Heart right ventricle (tissue), 16 donors: Measurements from ENCODE around the gene MIGA1. TPM values are rescaled to one million over a fixed set of nuclear protein-coding genes. Genes with fewer than 3 reads are reported as not detected.

Experiments used
- ATAC-seq, 8 donors: fragments of 200-7000 bp; cut with Tn5 transposase; one replicate each; pipeline ENCODE4 v1.9.1; 2020; ENCODE audit warnings: mild to moderate bottlenecking in 8 of 8, moderate library complexity in 8 of 8, moderate number of reproducible peaks in 1 of 8
- DNase-seq, 2 donors: peaks; one replicate each; pipeline ENCODE4 v3.0.0-alpha.2; 2020
- H3K27ac ChIP-seq, 10 donors: fragments of 200-600 bp; sonication (generic) in 2 of 10; one replicate each; pipeline versions ENCODE4 v1.5.0 to v1.8.0; 2020 to 2022; ENCODE audit warnings: mild to moderate bottlenecking in 3 of 10
- H3K27me3 ChIP-seq, 7 donors: fragments of 200-600 bp; one replicate each; pipeline ENCODE4 v1.8.0; 2021 to 2022; ENCODE audit warnings: mild to moderate bottlenecking in 2 of 7
- H3K36me3 ChIP-seq, 9 donors: fragments of 200-600 bp; sonication (generic) in 1 of 9; one replicate each; pipeline versions ENCODE4 v1.5.0 to v1.8.0; 2020 to 2022; ENCODE audit warnings: mild to moderate bottlenecking in 2 of 9
- H3K4me1 ChIP-seq, 9 donors: fragments of 200-600 bp; sonication (generic) in 1 of 9; one replicate each; pipeline versions ENCODE4 v1.5.0 to v1.8.0; 2020 to 2022; ENCODE audit warnings: mild to moderate bottlenecking in 4 of 9
- H3K4me3 ChIP-seq, 10 donors: fragments of 200-600 bp; sonication (generic) in 2 of 10; one replicate each; pipeline versions ENCODE4 v1.5.0 to v1.8.0; 2020 to 2022; ENCODE audit warnings: mild to moderate bottlenecking in 7 of 10, moderate library complexity in 2 of 10
- H3K9me3 ChIP-seq, 11 donors: fragments of 200-600 bp in 10 of 11; sonication (generic) in 2 of 11; one replicate each; pipeline versions ENCODE4 v1.5.0 to v1.8.0; 2013 to 2022; ENCODE audit warnings: mild to moderate bottlenecking in 2 of 11, control low read depth in 1 of 11, moderate library complexity in 1 of 11
- WGBS, 2 donors: extraction: QIAGEN DNeasy Blood & Tissue Kit; methylation state at CpG; one replicate each; pipeline ENCODE4 v1.1.7; 2013; ENCODE audit warnings: inconsistent platforms in 1 of 2; 5-methylcytosine and 5-hydroxymethylcytosine counted together
- intact Hi-C, 10 donors: fragments of 100-400 bp; cut with DNase I; formaldehyde crosslinking; loops; one replicate each; pipeline versions ENCODE4 v1.11.1 to v1.14.2; 2022
- polyA plus RNA-seq, 2 donors: library from polyadenylated mRNA; stranded (reverse); fragments of 200-250 nt; gene quantifications; one replicate each; pipeline ENCODE4 v1.2.3, GENCODE V29; 2013
- total RNA-seq, 10 donors: library from RNA; stranded (reverse); fragmentation: NEBNext Ultra II Directional in 3 of 10; extraction: Animal tissue kit (Norgen Biotek cat#: 25700) in 3 of 10; gene quantifications; one replicate each; pipeline versions ENCODE4 v1.2.1 to v1.2.4, GENCODE V29; 2021 to 2023
- TF ChIP-seq, protein P1 (sequence below), 9 donors: fragments of 200-600 bp; sonication (generic) in 2 of 9; IDR thresholded peaks; one replicate each; pipeline versions ENCODE4 v1.5.0 to v1.8.0; 2021 to 2022; ENCODE audit warnings: antibody characterized with exemption in 9 of 9, mild to moderate bottlenecking in 5 of 9, moderate library complexity in 1 of 9
- donor health status: Arrhythmogenic right ventricular cardiomyopathy.
- donor health status: ischemic (EF 13 %, LVEDD 7.1; RV severe dilation, severe dysfunction).
- donor health status: healthy with polysubstance abuse.
- donor health status: DM: no; HTN: yes; CAD: no.
- donor health status: DM: no; HTN: no; CAD: no.
- donor health status: ischemic (EF 25% LVEDD 6.9; RV normal size, moderate dysfunction).
- donor health status: ischemic (EF 25% LVEDD 5.7; RV mildly dilated, moderate dysfunction).
- donor health status: healthy.
- donor health status: DM: yes; HTN: yes; CAD: no.
- donor health status: Ischemic cardiomyopathy.
- donor health status: ischemic (EF 35%, LVEDD 5.7; RV mildly dilated, moderate dysfunction).
- donor health status: nonischemic (EF 11% LVEDD 7.7; RV severe dilation, severe dysfunction).
- donor health status: DM: yes; HTN: yes; CAD: no.
- donor health status: PGD.
- donor health status: ischemic (EF 29% LVEDD 5.4; RV normal size, mild dysfunction).
- donor health status: nonischemic (EF 23%, LVEDD 6.1; RV moderate dilation, normal function).

The MIGA1 gene
- total and polyA plus RNA-seq, 12 donors: 2.4 to 14.8 (median 11.5) TPM

GRCh38 chr1:77900687-77901293 is 121.3 kb downstream of the MIGA1 start:
- 7 to 14% methylated on average over 4 of the region's 4 CpGs for WGBS, 2 donors
- DNase-seq (no peak), ATAC-seq (peak in 7 of 8 donors; percentile 62 to 75 (median 70))
- intact Hi-C loops: loop anchor here in 2 of 10 donors (5.0 kb wide), 2 partner anchors 68 to 73 kb away; no protein-coding TSS in a partner anchor
- Histone ChIP-seq H3K4me1 (peaks cover 0 to 29% (median 7%) of the 10 kb centered on the region in 9 donors), H3K27me3 (no peaks in the 10 kb centered on the region), H3K27ac (peak overlapping the region in 7 of 10 donors; percentile 44 to 73 (median 62)), H3K4me3 (peak overlapping the region in 5 of 10 donors; percentile 14 to 28 (median 23)), H3K36me3 (peaks cover 0 to 19% (median 0%) of the 10 kb centered on the region in 9 donors), H3K9me3 (no peaks in the 10 kb centered on the region)
- TF ChIP-seq, protein P1, sequence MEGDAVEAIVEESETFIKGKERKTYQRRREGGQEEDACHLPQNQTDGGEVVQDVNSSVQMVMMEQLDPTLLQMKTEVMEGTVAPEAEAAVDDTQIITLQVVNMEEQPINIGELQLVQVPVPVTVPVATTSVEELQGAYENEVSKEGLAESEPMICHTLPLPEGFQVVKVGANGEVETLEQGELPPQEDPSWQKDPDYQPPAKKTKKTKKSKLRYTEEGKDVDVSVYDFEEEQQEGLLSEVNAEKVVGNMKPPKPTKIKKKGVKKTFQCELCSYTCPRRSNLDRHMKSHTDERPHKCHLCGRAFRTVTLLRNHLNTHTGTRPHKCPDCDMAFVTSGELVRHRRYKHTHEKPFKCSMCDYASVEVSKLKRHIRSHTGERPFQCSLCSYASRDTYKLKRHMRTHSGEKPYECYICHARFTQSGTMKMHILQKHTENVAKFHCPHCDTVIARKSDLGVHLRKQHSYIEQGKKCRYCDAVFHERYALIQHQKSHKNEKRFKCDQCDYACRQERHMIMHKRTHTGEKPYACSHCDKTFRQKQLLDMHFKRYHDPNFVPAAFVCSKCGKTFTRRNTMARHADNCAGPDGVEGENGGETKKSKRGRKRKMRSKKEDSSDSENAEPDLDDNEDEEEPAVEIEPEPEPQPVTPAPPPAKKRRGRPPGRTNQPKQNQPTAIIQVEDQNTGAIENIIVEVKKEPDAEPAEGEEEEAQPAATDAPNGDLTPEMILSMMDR (IDR thresholded peaks at IDR 0.05): peak in 8 of 9 donors; percentile 35 to 71 (median 57)

DNA sequence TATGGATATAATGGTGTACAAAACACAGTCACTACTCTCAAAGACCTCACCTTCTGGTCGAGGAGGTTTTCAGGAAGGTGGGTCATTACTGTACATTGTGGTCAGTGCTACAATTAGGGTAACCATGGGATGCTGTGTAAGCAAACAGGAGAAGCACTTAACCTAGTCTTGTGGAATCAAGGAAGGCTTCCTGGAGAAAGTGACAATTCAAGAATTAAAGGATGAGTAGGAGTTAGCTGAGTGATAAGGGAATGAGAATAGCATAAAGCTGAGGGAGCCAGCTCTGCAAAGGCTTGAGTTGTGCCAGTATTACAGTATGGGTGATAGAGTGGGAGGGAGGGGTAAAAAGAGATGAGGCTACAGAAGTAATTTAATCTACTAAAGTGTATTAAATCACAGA is 126.2 kb downstream of the MIGA1 start:
- H3K4me3 ChIP-seq: no peak overlapping the region
- H3K9me3 ChIP-seq: no peaks in the 10 kb centered on the region
- H3K4me1 ChIP-seq: peaks cover 0 to 14% (median under 1%) of the 10 kb centered on the region in 9 donors
- peak in 2 of 8 donors; percentile 43 to 50 for ATAC-seq
- no peak for DNase-seq
- no peaks in the 10 kb centered on the region for H3K27me3 ChIP-seq
- WGBS, 2 donors: 78 to 83% methylated on average over 1 of the region's 1 CpG
- H3K27ac ChIP-seq: no peak overlapping the region
- H3K36me3 ChIP-seq: peaks cover 0 to 19% (median 0%) of the 10 kb centered on the region in 9 donors
- TF ChIP-seq, protein P1 (IDR thresholded peaks at IDR 0.05): no peak
- intact Hi-C loops: no loop called here

GRCh38 chr1:77906019-77906545 is 126.6 kb downstream of the MIGA1 start:
- intact Hi-C loops: no loop called here
- Histone ChIP-seq H3K4me1 (peaks cover 0 to 9% (median 0%) of the 10 kb centered on the region in 9 donors), H3K27ac (no peak overlapping the region)

GRCh38 chr1:77906624-77907023 is 127.2 kb downstream of the MIGA1 start:
- Histone ChIP-seq H3K36me3 (peaks cover 0 to 19% (median 0%) of the 10 kb centered on the region in 9 donors), H3K27me3 (no peaks in the 10 kb centered on the region), H3K27ac (no peak overlapping the region), H3K4me1 (peaks cover 0 to 8% (median 0%) of the 10 kb centered on the region in 9 donors), H3K4me3 (no peak overlapping the region), H3K9me3 (no peaks in the 10 kb centered on the region)
- 76 to 81% methylated on average over 1 of the region's 1 CpG for WGBS, 2 donors
- intact Hi-C loops: no loop called here
- DNase-seq (no peak), ATAC-seq (peak in 1 of 8 donors; percentile 7)
- TF ChIP-seq, protein P1 (IDR thresholded peaks at IDR 0.05): no peak

More at GRCh38 chr1:77906019-77906545, 126.6 kb downstream of the MIGA1 start:
- ATAC-seq (peak in 1 of 8 donors; percentile 9), DNase-seq (no peak)
- no peaks in the 10 kb centered on the region for H3K27me3 ChIP-seq
- no peaks in the 10 kb centered on the region for H3K9me3 ChIP-seq
- H3K36me3 ChIP-seq: peaks cover 0 to 19% (median 0%) of the 10 kb centered on the region in 9 donors
- 71 to 77% methylated on average over 2 of the region's 2 CpGs for WGBS, 2 donors
- H3K4me3 ChIP-seq: no peak overlapping the region
- TF ChIP-seq, protein P1 (IDR thresholded peaks at IDR 0.05): no peak
